Measurements from ENCODE around the gene SHOC1. TPM values are rescaled to one million over a fixed set of nuclear protein-coding genes. Genes with fewer than 3 reads are reported as not detected.

The SHOC1 gene
- total RNA-seq, 1 experiment from 2014 or later, result not detected

Other genes starting within 250 kb of the SHOC1 start
- 2.4 and 3.0 TPM in 2 replicates for gene PTGR1, start 195.3 kb downstream of the SHOC1 start, total RNA-seq (2014; rRNA removed; shearing (Covaris generic))
- 8.7 and 11.4 TPM in 2 replicates for gene DNAJC25, start 163.6 kb downstream of the SHOC1 start, total RNA-seq (2014; rRNA removed; shearing (Covaris generic))
- gene GNG10, start 133.3 kb downstream of the SHOC1 start, total RNA-seq (2014; rRNA removed; shearing (Covaris generic)), result 198 and 218 TPM in 2 replicates
- gene UGCG, start 101.9 kb upstream of the SHOC1 start, total RNA-seq (2014; rRNA removed; shearing (Covaris generic)), result 147 and 192 TPM in 2 replicates